HG03558 (cell line): ENCODE data around the gene GALNT10.
A peak's percentile ranks its signal among the peaks of the same experiment; 100 is the strongest.

Source experiments
- ATAC-seq: cut with Tn5 transposase; IDR thresholded peaks from one replicate; pipeline ENCODE4 v1.9.1; 2021; ENCODE audit warnings: moderate number of reproducible peaks; ENCODE audit not compliant: unreplicated experiment; ENCODE audit errors: extremely low read depth

GALNT10 gene

GRCh38 chr5:154176181-154176580 is 14.4 kb upstream of the GALNT10 start:
- no peak for ATAC-seq

GRCh38 chr5:154178661-154179060 is 11.9 kb upstream of the GALNT10 start:
- ATAC-seq: no peak

GRCh38 chr5:154179846-154180710 is 10.5 kb upstream of the GALNT10 start:
- ATAC-seq: peak; percentile 76

GRCh38 chr5:154181161-154181560 is 9.4 kb upstream of the GALNT10 start:
- no peak for ATAC-seq

- no peak for ATAC-seq
Measured at GRCh38 chr5:154189256-154189818, 1.2 kb upstream of the GALNT10 start.

- ATAC-seq: peak; percentile 54
Measured at GRCh38 chr5:154189819-154190594, 526 bp upstream of the GALNT10 start.

- no peak for ATAC-seq
Measured at GRCh38 chr5:154191467-154192261, 1.1 kb downstream of the GALNT10 start.

- ATAC-seq: no peak
Measured at GRCh38 chr5:154193283-154193682, 2.8 kb downstream of the GALNT10 start.

- no peak for ATAC-seq
Measured at GRCh38 chr5:154193701-154194121, 3.2 kb downstream of the GALNT10 start.

GRCh38 chr5:154194345-154195329 is 4.1 kb downstream of the GALNT10 start:
- ATAC-seq: no peak

GRCh38 chr5:154196281-154196680 is 5.7 kb downstream of the GALNT10 start:
- no peak for ATAC-seq

- no peak for ATAC-seq
Measured at GRCh38 chr5:154196955-154197652, 6.6 kb downstream of the GALNT10 start.

- ATAC-seq: peak; percentile 33
Measured at GRCh38 chr5:154197801-154198491, 7.4 kb downstream of the GALNT10 start.

GRCh38 chr5:154198611-154199230 is 8.2 kb downstream of the GALNT10 start:
- no peak for ATAC-seq

- ATAC-seq: no peak
Measured at GRCh38 chr5:154199263-154199662, 8.7 kb downstream of the GALNT10 start.

GRCh38 chr5:154199671-154200220 is 9.2 kb downstream of the GALNT10 start:
- ATAC-seq: no peak

GRCh38 chr5:154200221-154200620 is 9.7 kb downstream of the GALNT10 start:
- no peak for ATAC-seq
